H9 (cell line): ENCODE data around the gene SERPING1. TPM values are rescaled to one million over a fixed set of nuclear protein-coding genes. Genes with fewer than 3 reads are reported as not detected.

Experiments
- DNase-seq: peaks from one replicate; pipeline ENCODE4 v3.0.0-alpha.2; 2017
- H2AFZ ChIP-seq: one replicate; pipeline ENCODE4 v1.6.1; 2013; ENCODE audit warnings: mild to moderate bottlenecking, low read length, control low read depth, moderate library complexity
- H2AK5ac ChIP-seq: 2 replicates; pipeline ENCODE4 v1.6.1; 2013; ENCODE audit warnings: low read length, control low read depth, mixed read lengths; ENCODE audit not compliant: insufficient read length
- H2BK120ac ChIP-seq: one replicate; pipeline ENCODE4 v1.6.1; 2013; ENCODE audit warnings: low read depth, mild to moderate bottlenecking, low read length, control low read depth, inconsistent platforms; ENCODE audit not compliant: poor library complexity, severe bottlenecking
- H2BK12ac ChIP-seq: 2 replicates; pipeline ENCODE4 v1.6.1; 2013; ENCODE audit warnings: low read length, control low read depth, mixed read lengths, low read depth; ENCODE audit not compliant: insufficient read length
- H2BK15ac ChIP-seq: 2 replicates; pipeline ENCODE4 v1.6.1; 2013; ENCODE audit warnings: low read depth, low read length, control low read depth
- H2BK20ac ChIP-seq: one replicate; pipeline ENCODE4 v1.6.1; 2013; ENCODE audit warnings: low read depth, mild to moderate bottlenecking, low read length, control low read depth, inconsistent platforms; ENCODE audit not compliant: poor library complexity, severe bottlenecking
- H2BK5ac ChIP-seq: 2 replicates; pipeline ENCODE4 v1.6.1; 2013; ENCODE audit warnings: low read length, control low read depth, mixed read lengths; ENCODE audit not compliant: insufficient read length
- H3K14ac ChIP-seq: 2 replicates; pipeline ENCODE4 v1.6.1; 2013; ENCODE audit warnings: low read length, control low read depth; ENCODE audit not compliant: insufficient read depth
- H3K18ac ChIP-seq: 2 replicates; pipeline ENCODE4 v1.6.1; 2013; ENCODE audit warnings: low read depth, mild to moderate bottlenecking, mixed read lengths, low read length, control low read depth; ENCODE audit not compliant: insufficient read length
- H3K23ac ChIP-seq: 2 replicates; pipeline ENCODE4 v1.6.1; 2013; ENCODE audit warnings: low read length, control low read depth, mixed read lengths, low read depth; ENCODE audit not compliant: insufficient read length
- H3K23me2 ChIP-seq: 2 replicates; pipeline ENCODE4 v1.6.1; 2013; ENCODE audit warnings: low read depth, mild to moderate bottlenecking, mixed read lengths, low read length, control low read depth; ENCODE audit not compliant: insufficient read length, poor library complexity, severe bottlenecking
- H3K27ac ChIP-seq: 2 replicates; pipeline ENCODE4 v1.5.1; 2013; ENCODE audit warnings: low read length, control low read depth, mixed read lengths, low read depth; ENCODE audit not compliant: insufficient read length
- H3K27me3 ChIP-seq: 2 replicates; pipeline ENCODE4 v1.6.1; 2013; ENCODE audit warnings: low read length, control low read depth, inconsistent platforms; ENCODE audit not compliant: insufficient read depth
- H3K4ac ChIP-seq: 2 replicates; pipeline ENCODE4 v1.6.1; 2013; ENCODE audit warnings: low read depth, mild to moderate bottlenecking, control low read depth, inconsistent platforms, low read length, moderate library complexity
- H3K4me1 ChIP-seq: 2 replicates; pipeline ENCODE4 v1.6.1; 2013; ENCODE audit warnings: low read length, control low read depth, inconsistent platforms; ENCODE audit not compliant: insufficient read depth
- H3K4me2 ChIP-seq: 2 replicates; pipeline ENCODE4 v1.6.1; 2013; ENCODE audit warnings: low read length, control low read depth, mixed read lengths; ENCODE audit not compliant: insufficient read length, insufficient read depth
- H3K56ac ChIP-seq: 2 replicates; pipeline ENCODE4 v1.6.1; 2013; ENCODE audit warnings: low read depth, mild to moderate bottlenecking, mixed read lengths, low read length, control low read depth; ENCODE audit not compliant: insufficient read length
- H3K79me1 ChIP-seq: 2 replicates; pipeline ENCODE4 v1.6.1; 2013; ENCODE audit warnings: low read depth, mild to moderate bottlenecking, moderate library complexity, low read length, control low read depth, inconsistent platforms; ENCODE audit not compliant: insufficient read depth, poor library complexity, severe bottlenecking
- H3K79me2 ChIP-seq: 2 replicates; pipeline ENCODE4 v1.6.1; 2013; ENCODE audit warnings: low read length, control low read depth, inconsistent platforms; ENCODE audit not compliant: insufficient read depth
- H3K9ac ChIP-seq: 2 replicates; pipeline ENCODE4 v1.6.1; 2013; ENCODE audit warnings: low read length, control low read depth, mixed read lengths; ENCODE audit not compliant: insufficient read length; ENCODE audit errors: extremely low read depth
- H3K9me3 ChIP-seq: one replicate; pipeline ENCODE4 v1.6.1; 2013; ENCODE audit warnings: low read depth, low read length, inconsistent platforms; ENCODE audit not compliant: control insufficient read depth
- H3T11ph ChIP-seq: one replicate; pipeline ENCODE4 v1.6.1; 2013; ENCODE audit warnings: mild to moderate bottlenecking, low read length, control low read depth, inconsistent platforms
- H4K20me1 ChIP-seq: one replicate; pipeline ENCODE4 v1.6.1; 2013; ENCODE audit not compliant: control insufficient read depth, insufficient read length, insufficient read depth
- H4K5ac ChIP-seq: 2 replicates; pipeline ENCODE4 v1.6.1; 2013; ENCODE audit warnings: low read depth, mild to moderate bottlenecking, mixed read lengths, low read length, control low read depth; ENCODE audit not compliant: insufficient read length
- H4K8ac ChIP-seq: replicated peaks from 2 replicates; pipeline ENCODE4 v1.6.1; 2013; ENCODE audit warnings: low read length, control low read depth, mixed read lengths, low read depth; ENCODE audit not compliant: insufficient read length
- H4K91ac ChIP-seq: 2 replicates; pipeline ENCODE4 v1.6.1; 2013; ENCODE audit warnings: low read depth, mild to moderate bottlenecking, moderate library complexity, mixed read lengths, low read length, control low read depth; ENCODE audit not compliant: insufficient read length
- H3K27ac Mint-ChIP-seq, 3 experiments: 2 replicates in 2 of 3; 3 replicates in 1 of 3; pipeline ENCODE4 v1.8.0; 2020 to 2021; ENCODE audit warnings: mixed read lengths in 3 of 3, mild to moderate bottlenecking in 1 of 3, moderate library complexity in 1 of 3
- H3K27me3 Mint-ChIP-seq: 2 replicates; pipeline ENCODE4 v1.8.0; 2021; ENCODE audit warnings: low read depth, mild to moderate bottlenecking, moderate library complexity, mixed read lengths
- H3K36me3 Mint-ChIP-seq, 3 experiments: 2 replicates in 2 of 3; 3 replicates in 1 of 3; pipeline ENCODE4 v1.8.0; 2020 to 2021; ENCODE audit warnings: low read depth in 3 of 3, mixed read lengths in 3 of 3; ENCODE audit not compliant: insufficient read depth in 1 of 3
- H3K4me1 Mint-ChIP-seq, 2 experiments: 2 replicates each; pipeline ENCODE4 v1.8.0; 2020; ENCODE audit warnings: mixed read lengths in 2 of 2
- H3K4me3 Mint-ChIP-seq, 2 experiments: 2 replicates in 1 of 2; 3 replicates in 1 of 2; pipeline ENCODE4 v1.8.0; 2020 to 2021; ENCODE audit warnings: mild to moderate bottlenecking in 2 of 2, mixed read lengths in 2 of 2, moderate library complexity in 1 of 2
- H3K9me3 Mint-ChIP-seq, 2 experiments: 2 replicates in 1 of 2; 3 replicates in 1 of 2; pipeline ENCODE4 v1.8.0; 2020; ENCODE audit warnings: mild to moderate bottlenecking in 2 of 2, mixed read lengths in 2 of 2, moderate library complexity in 1 of 2
- CTCF ChIP-seq: fragments of 200-600 bp; sonication (generic); conservative IDR thresholded peaks from 3 replicates; pipeline ENCODE4 v1.8.0; 2021; ENCODE audit warnings: antibody characterized with exemption, mild to moderate bottlenecking
- WGBS: extraction: QIAGEN DNeasy Blood & Tissue Kit; methylation state at CpG from one replicate; pipeline ENCODE4 v1.1.7; 2013; ENCODE audit warnings: missing lambda C conversion rate, low lambda C conversion rate, mixed read lengths; ENCODE audit not compliant: insufficient read length; ENCODE audit errors: extremely low coverage; 5-methylcytosine and 5-hydroxymethylcytosine counted together
- total RNA-seq: library from RNA; stranded (reverse); gene quantifications from 2 replicates; pipeline ENCODE4 v1.2.1, GENCODE V29; 2021

SERPING1 gene
- total RNA-seq, 1 experiment from 2014 or later = 35.2 TPM

- no peak overlapping the region for H2BK5ac ChIP-seq
- no peak overlapping the region for H3T11ph ChIP-seq
- H4K8ac ChIP-seq = no peak overlapping the region
- TF ChIP-seq CTCF = no peak
- peaks cover 8 to 16% of the 10 kb centered on the region in 2 experiments for H3K4me1 Mint-ChIP-seq
- H3K56ac ChIP-seq = no peak overlapping the region
- H4K91ac ChIP-seq = no peak overlapping the region
- no peaks in the 10 kb centered on the region for H3K79me2 ChIP-seq
- H3K14ac ChIP-seq = no peak overlapping the region
- H2BK12ac ChIP-seq = no peak overlapping the region
- H3K4me3 Mint-ChIP-seq = no peak overlapping the region
- H4K5ac ChIP-seq = no peak overlapping the region
- no peaks in the 10 kb centered on the region for H3K27me3 ChIP-seq
- no peak for DNase-seq
- no peak overlapping the region for H3K4ac ChIP-seq
- H3K27me3 Mint-ChIP-seq = no peaks in the 10 kb centered on the region; the same call in 1 of the 2 replicates
- no peak overlapping the region for H2BK15ac ChIP-seq
- H4K20me1 ChIP-seq = no peaks in the 10 kb centered on the region
- H3K9me3 ChIP-seq = no peaks in the 10 kb centered on the region
- H3K27ac ChIP-seq = no peak overlapping the region
- H3K18ac ChIP-seq = no peak overlapping the region
- no peak overlapping the region for H2AK5ac ChIP-seq
- H3K23ac ChIP-seq = no peak overlapping the region
- no peak overlapping the region for H2AFZ ChIP-seq
- no peaks in the 10 kb centered on the region for H3K9me3 Mint-ChIP-seq
- no peak overlapping the region for H2BK120ac ChIP-seq
- H3K4me1 ChIP-seq = no peaks in the 10 kb centered on the region; the same call in 1 of the 2 replicates
- H3K23me2 ChIP-seq = no peaks in the 10 kb centered on the region
- no peaks in the 10 kb centered on the region for H3K79me1 ChIP-seq
- H3K36me3 Mint-ChIP-seq = peaks cover 10 to 58% (median 40%) of the 10 kb centered on the region in 3 experiments; a peak in 6 of 7 replicates
- H2BK20ac ChIP-seq = no peak overlapping the region
- WGBS = no CpG with 5 or more reads among the region's 5 CpGs
- no peak overlapping the region for H3K9ac ChIP-seq
- no peak overlapping the region for H3K4me2 ChIP-seq
- no peak overlapping the region for H3K27ac Mint-ChIP-seq
These were observed 45.0 kb upstream of the SERPING1 start for GRCh38 chr11:57552479-57552878.
